H9 (cell line): ENCODE results near the gene MBLAC1. TPM values are rescaled to one million over a fixed set of nuclear protein-coding genes. Genes with fewer than 3 reads are reported as not detected.

Experiments
- DNase-seq: peaks from one replicate; pipeline ENCODE4 v3.0.0-alpha.2; 2017
- H2AFZ ChIP-seq: one replicate; pipeline ENCODE4 v1.6.1; 2013; ENCODE audit warnings: mild to moderate bottlenecking, low read length, control low read depth, moderate library complexity
- H2AK5ac ChIP-seq: 2 replicates; pipeline ENCODE4 v1.6.1; 2013; ENCODE audit warnings: low read length, control low read depth, mixed read lengths; ENCODE audit not compliant: insufficient read length
- H2BK120ac ChIP-seq: one replicate; pipeline ENCODE4 v1.6.1; 2013; ENCODE audit warnings: low read depth, mild to moderate bottlenecking, low read length, control low read depth, inconsistent platforms; ENCODE audit not compliant: poor library complexity, severe bottlenecking
- H2BK12ac ChIP-seq: 2 replicates; pipeline ENCODE4 v1.6.1; 2013; ENCODE audit warnings: low read length, control low read depth, mixed read lengths, low read depth; ENCODE audit not compliant: insufficient read length
- H2BK15ac ChIP-seq: 2 replicates; pipeline ENCODE4 v1.6.1; 2013; ENCODE audit warnings: low read depth, low read length, control low read depth
- H2BK20ac ChIP-seq: one replicate; pipeline ENCODE4 v1.6.1; 2013; ENCODE audit warnings: low read depth, mild to moderate bottlenecking, low read length, control low read depth, inconsistent platforms; ENCODE audit not compliant: poor library complexity, severe bottlenecking
- H2BK5ac ChIP-seq: 2 replicates; pipeline ENCODE4 v1.6.1; 2013; ENCODE audit warnings: low read length, control low read depth, mixed read lengths; ENCODE audit not compliant: insufficient read length
- H3K14ac ChIP-seq: 2 replicates; pipeline ENCODE4 v1.6.1; 2013; ENCODE audit warnings: low read length, control low read depth; ENCODE audit not compliant: insufficient read depth
- H3K18ac ChIP-seq: 2 replicates; pipeline ENCODE4 v1.6.1; 2013; ENCODE audit warnings: low read depth, mild to moderate bottlenecking, mixed read lengths, low read length, control low read depth; ENCODE audit not compliant: insufficient read length
- H3K23ac ChIP-seq: 2 replicates; pipeline ENCODE4 v1.6.1; 2013; ENCODE audit warnings: low read length, control low read depth, mixed read lengths, low read depth; ENCODE audit not compliant: insufficient read length
- H3K23me2 ChIP-seq: 2 replicates; pipeline ENCODE4 v1.6.1; 2013; ENCODE audit warnings: low read depth, mild to moderate bottlenecking, mixed read lengths, low read length, control low read depth; ENCODE audit not compliant: insufficient read length, poor library complexity, severe bottlenecking
- H3K27ac ChIP-seq: 2 replicates; pipeline ENCODE4 v1.5.1; 2013; ENCODE audit warnings: low read length, control low read depth, mixed read lengths, low read depth; ENCODE audit not compliant: insufficient read length
- H3K27me3 ChIP-seq: 2 replicates; pipeline ENCODE4 v1.6.1; 2013; ENCODE audit warnings: low read length, control low read depth, inconsistent platforms; ENCODE audit not compliant: insufficient read depth
- H3K4ac ChIP-seq: 2 replicates; pipeline ENCODE4 v1.6.1; 2013; ENCODE audit warnings: low read depth, mild to moderate bottlenecking, control low read depth, inconsistent platforms, low read length, moderate library complexity
- H3K4me1 ChIP-seq: 2 replicates; pipeline ENCODE4 v1.6.1; 2013; ENCODE audit warnings: low read length, control low read depth, inconsistent platforms; ENCODE audit not compliant: insufficient read depth
- H3K4me2 ChIP-seq: 2 replicates; pipeline ENCODE4 v1.6.1; 2013; ENCODE audit warnings: low read length, control low read depth, mixed read lengths; ENCODE audit not compliant: insufficient read length, insufficient read depth
- H3K56ac ChIP-seq: 2 replicates; pipeline ENCODE4 v1.6.1; 2013; ENCODE audit warnings: low read depth, mild to moderate bottlenecking, mixed read lengths, low read length, control low read depth; ENCODE audit not compliant: insufficient read length
- H3K79me1 ChIP-seq: 2 replicates; pipeline ENCODE4 v1.6.1; 2013; ENCODE audit warnings: low read depth, mild to moderate bottlenecking, moderate library complexity, low read length, control low read depth, inconsistent platforms; ENCODE audit not compliant: insufficient read depth, poor library complexity, severe bottlenecking
- H3K79me2 ChIP-seq: 2 replicates; pipeline ENCODE4 v1.6.1; 2013; ENCODE audit warnings: low read length, control low read depth, inconsistent platforms; ENCODE audit not compliant: insufficient read depth
- H3K9ac ChIP-seq: 2 replicates; pipeline ENCODE4 v1.6.1; 2013; ENCODE audit warnings: low read length, control low read depth, mixed read lengths; ENCODE audit not compliant: insufficient read length; ENCODE audit errors: extremely low read depth
- H3K9me3 ChIP-seq: one replicate; pipeline ENCODE4 v1.6.1; 2013; ENCODE audit warnings: low read depth, low read length, inconsistent platforms; ENCODE audit not compliant: control insufficient read depth
- H3T11ph ChIP-seq: one replicate; pipeline ENCODE4 v1.6.1; 2013; ENCODE audit warnings: mild to moderate bottlenecking, low read length, control low read depth, inconsistent platforms
- H4K20me1 ChIP-seq: one replicate; pipeline ENCODE4 v1.6.1; 2013; ENCODE audit not compliant: control insufficient read depth, insufficient read length, insufficient read depth
- H4K5ac ChIP-seq: 2 replicates; pipeline ENCODE4 v1.6.1; 2013; ENCODE audit warnings: low read depth, mild to moderate bottlenecking, mixed read lengths, low read length, control low read depth; ENCODE audit not compliant: insufficient read length
- H4K8ac ChIP-seq: replicated peaks from 2 replicates; pipeline ENCODE4 v1.6.1; 2013; ENCODE audit warnings: low read length, control low read depth, mixed read lengths, low read depth; ENCODE audit not compliant: insufficient read length
- H4K91ac ChIP-seq: 2 replicates; pipeline ENCODE4 v1.6.1; 2013; ENCODE audit warnings: low read depth, mild to moderate bottlenecking, moderate library complexity, mixed read lengths, low read length, control low read depth; ENCODE audit not compliant: insufficient read length
- H3K27ac Mint-ChIP-seq, 3 experiments: 2 replicates in 2 of 3; 3 replicates in 1 of 3; pipeline ENCODE4 v1.8.0; 2020 to 2021; ENCODE audit warnings: mixed read lengths in 3 of 3, mild to moderate bottlenecking in 1 of 3, moderate library complexity in 1 of 3
- H3K27me3 Mint-ChIP-seq: 2 replicates; pipeline ENCODE4 v1.8.0; 2021; ENCODE audit warnings: low read depth, mild to moderate bottlenecking, moderate library complexity, mixed read lengths
- H3K36me3 Mint-ChIP-seq, 3 experiments: 2 replicates in 2 of 3; 3 replicates in 1 of 3; pipeline ENCODE4 v1.8.0; 2020 to 2021; ENCODE audit warnings: low read depth in 3 of 3, mixed read lengths in 3 of 3; ENCODE audit not compliant: insufficient read depth in 1 of 3
- H3K4me1 Mint-ChIP-seq, 2 experiments: 2 replicates each; pipeline ENCODE4 v1.8.0; 2020; ENCODE audit warnings: mixed read lengths in 2 of 2
- H3K4me3 Mint-ChIP-seq, 2 experiments: 2 replicates in 1 of 2; 3 replicates in 1 of 2; pipeline ENCODE4 v1.8.0; 2020 to 2021; ENCODE audit warnings: mild to moderate bottlenecking in 2 of 2, mixed read lengths in 2 of 2, moderate library complexity in 1 of 2
- H3K9me3 Mint-ChIP-seq, 2 experiments: 2 replicates in 1 of 2; 3 replicates in 1 of 2; pipeline ENCODE4 v1.8.0; 2020; ENCODE audit warnings: mild to moderate bottlenecking in 2 of 2, mixed read lengths in 2 of 2, moderate library complexity in 1 of 2
- WGBS: extraction: QIAGEN DNeasy Blood & Tissue Kit; methylation state at CpG from one replicate; pipeline ENCODE4 v1.1.7; 2013; ENCODE audit warnings: missing lambda C conversion rate, low lambda C conversion rate, mixed read lengths; ENCODE audit not compliant: insufficient read length; ENCODE audit errors: extremely low coverage; 5-methylcytosine and 5-hydroxymethylcytosine counted together
- total RNA-seq: library from RNA; stranded (reverse); gene quantifications from 2 replicates; pipeline ENCODE4 v1.2.1, GENCODE V29; 2021
- TF ChIP-seq, protein P1 (sequence below): fragments of 200-600 bp; sonication (generic); conservative IDR thresholded peaks from 3 replicates; pipeline ENCODE4 v1.8.0; 2021; ENCODE audit warnings: antibody characterized with exemption, mild to moderate bottlenecking

The MBLAC1 gene
- total RNA-seq, 1 experiment from 2014 or later, result 1.9 TPM

DNA sequence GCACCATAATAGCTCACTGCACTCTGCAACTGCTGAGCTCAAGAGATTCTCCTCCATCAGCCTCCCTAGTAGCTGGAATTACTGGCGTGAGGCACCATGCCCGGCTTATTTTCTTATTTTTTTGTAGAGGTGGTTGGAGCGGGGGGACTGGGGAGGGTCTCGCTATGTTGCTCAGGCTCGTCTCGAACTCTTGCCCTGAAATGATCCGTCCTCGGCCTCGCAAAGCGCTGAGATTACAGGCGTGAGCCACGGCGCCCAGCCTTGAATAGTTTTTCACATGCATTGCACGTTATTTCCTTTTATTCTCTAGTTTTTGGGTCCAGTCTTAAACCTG, 21.4 kb downstream of the MBLAC1 start:
- Histone ChIP-seq H4K5ac (no peak overlapping the region), H3K27me3 (no peaks in the 10 kb centered on the region), H4K20me1 (peaks cover 2% of the 10 kb centered on the region), H3K79me1 (no peaks in the 10 kb centered on the region), H3K27ac (no peak overlapping the region), H3K18ac (no peak overlapping the region), H2BK12ac (no peak overlapping the region), H4K91ac (no peak overlapping the region), H3T11ph (no peak overlapping the region), H3K9me3 (no peaks in the 10 kb centered on the region), H3K4me2 (peak overlapping the region; percentile 49), H3K23ac (no peak overlapping the region), H3K14ac (no peak overlapping the region), H3K79me2 (no peaks in the 10 kb centered on the region), H2BK20ac (no peak overlapping the region), H2BK15ac (no peak overlapping the region), H2BK120ac (no peak overlapping the region), H3K4me1 (no peaks in the 10 kb centered on the region), H2BK5ac (no peak overlapping the region), H3K56ac (no peak overlapping the region), H3K4ac (no peak overlapping the region), H3K23me2 (peaks cover 6% of the 10 kb centered on the region), H3K9ac (no peak overlapping the region), H2AFZ (no peak overlapping the region), H4K8ac (no peak overlapping the region), H2AK5ac (no peak overlapping the region)
- H3K4me3 Mint-ChIP-seq, result peak overlapping the region; percentile 98
- H3K4me1 Mint-ChIP-seq, result peaks cover 21 to 24% of the 10 kb centered on the region in 2 experiments
- TF ChIP-seq, protein P1, sequence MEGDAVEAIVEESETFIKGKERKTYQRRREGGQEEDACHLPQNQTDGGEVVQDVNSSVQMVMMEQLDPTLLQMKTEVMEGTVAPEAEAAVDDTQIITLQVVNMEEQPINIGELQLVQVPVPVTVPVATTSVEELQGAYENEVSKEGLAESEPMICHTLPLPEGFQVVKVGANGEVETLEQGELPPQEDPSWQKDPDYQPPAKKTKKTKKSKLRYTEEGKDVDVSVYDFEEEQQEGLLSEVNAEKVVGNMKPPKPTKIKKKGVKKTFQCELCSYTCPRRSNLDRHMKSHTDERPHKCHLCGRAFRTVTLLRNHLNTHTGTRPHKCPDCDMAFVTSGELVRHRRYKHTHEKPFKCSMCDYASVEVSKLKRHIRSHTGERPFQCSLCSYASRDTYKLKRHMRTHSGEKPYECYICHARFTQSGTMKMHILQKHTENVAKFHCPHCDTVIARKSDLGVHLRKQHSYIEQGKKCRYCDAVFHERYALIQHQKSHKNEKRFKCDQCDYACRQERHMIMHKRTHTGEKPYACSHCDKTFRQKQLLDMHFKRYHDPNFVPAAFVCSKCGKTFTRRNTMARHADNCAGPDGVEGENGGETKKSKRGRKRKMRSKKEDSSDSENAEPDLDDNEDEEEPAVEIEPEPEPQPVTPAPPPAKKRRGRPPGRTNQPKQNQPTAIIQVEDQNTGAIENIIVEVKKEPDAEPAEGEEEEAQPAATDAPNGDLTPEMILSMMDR, result no peak
- WGBS, result no CpG with 5 or more reads among the region's 14 CpGs
- no peaks in the 10 kb centered on the region for H3K9me3 Mint-ChIP-seq
- peaks cover 2% of the 10 kb centered on the region; the same call in 1 of the 2 replicates for H3K27me3 Mint-ChIP-seq
- no peak for DNase-seq
- peaks cover 9 to 27% (median 26%) of the 10 kb centered on the region in 3 experiments for H3K36me3 Mint-ChIP-seq
- peak overlapping the region; percentile 76 to 97 (median 95); a peak in 6 of 7 replicates for H3K27ac Mint-ChIP-seq
